ENCODE measurements around the gene ASTN2. TPM values are rescaled to one million over a fixed set of nuclear protein-coding genes. Genes with fewer than 3 reads are reported as not detected.
A peak's percentile ranks its signal among the peaks of the same experiment; 100 is the strongest.

ASTN2 gene
- total and polyA plus RNA-seq, 2 experiments from 2014 or later: 7.0 to 24.6 TPM

- no peak overlapping the region for H3K27ac ChIP-seq (ENCODE audit: low read depth)
- H2AFZ ChIP-seq: no peak overlapping the region
- H4K20me1 ChIP-seq (replicated peaks; ENCODE audit: insufficient read depth): 0 out of 2 replicates have a peak, but pooled peaks cover 3% of the 10 kb centered on the region
- H3K4me3 ChIP-seq: no peak overlapping the region
- no peak overlapping the region for H3K4me2 ChIP-seq
- DNase-seq (ENCODE audit: low spot score): peak; percentile 84
- 0 out of 2 replicates have a peak, but pooled peaks cover 5% of the 10 kb centered on the region for H3K9me2 ChIP-seq (ENCODE audit: insufficient read depth)
- no peaks in the 10 kb centered on the region; the same call in 2 of the 3 replicates for H3K9me3 Mint-ChIP-seq
- peaks cover 15% of the 10 kb centered on the region for H3K4me1 Mint-ChIP-seq
- no peaks in the 10 kb centered on the region for H3F3A ChIP-seq (replicated peaks; ENCODE audit: low read depth)
- H3K79me2 ChIP-seq (replicated peaks; ENCODE audit: insufficient read depth): no peaks in the 10 kb centered on the region
- TF ChIP-seq, protein P1, sequence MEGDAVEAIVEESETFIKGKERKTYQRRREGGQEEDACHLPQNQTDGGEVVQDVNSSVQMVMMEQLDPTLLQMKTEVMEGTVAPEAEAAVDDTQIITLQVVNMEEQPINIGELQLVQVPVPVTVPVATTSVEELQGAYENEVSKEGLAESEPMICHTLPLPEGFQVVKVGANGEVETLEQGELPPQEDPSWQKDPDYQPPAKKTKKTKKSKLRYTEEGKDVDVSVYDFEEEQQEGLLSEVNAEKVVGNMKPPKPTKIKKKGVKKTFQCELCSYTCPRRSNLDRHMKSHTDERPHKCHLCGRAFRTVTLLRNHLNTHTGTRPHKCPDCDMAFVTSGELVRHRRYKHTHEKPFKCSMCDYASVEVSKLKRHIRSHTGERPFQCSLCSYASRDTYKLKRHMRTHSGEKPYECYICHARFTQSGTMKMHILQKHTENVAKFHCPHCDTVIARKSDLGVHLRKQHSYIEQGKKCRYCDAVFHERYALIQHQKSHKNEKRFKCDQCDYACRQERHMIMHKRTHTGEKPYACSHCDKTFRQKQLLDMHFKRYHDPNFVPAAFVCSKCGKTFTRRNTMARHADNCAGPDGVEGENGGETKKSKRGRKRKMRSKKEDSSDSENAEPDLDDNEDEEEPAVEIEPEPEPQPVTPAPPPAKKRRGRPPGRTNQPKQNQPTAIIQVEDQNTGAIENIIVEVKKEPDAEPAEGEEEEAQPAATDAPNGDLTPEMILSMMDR (conservative IDR thresholded peaks at IDR 0.05; ENCODE audit: low read depth in 2 of 2): peak; percentile 68 to 78
- TF ChIP-seq, protein P2, sequence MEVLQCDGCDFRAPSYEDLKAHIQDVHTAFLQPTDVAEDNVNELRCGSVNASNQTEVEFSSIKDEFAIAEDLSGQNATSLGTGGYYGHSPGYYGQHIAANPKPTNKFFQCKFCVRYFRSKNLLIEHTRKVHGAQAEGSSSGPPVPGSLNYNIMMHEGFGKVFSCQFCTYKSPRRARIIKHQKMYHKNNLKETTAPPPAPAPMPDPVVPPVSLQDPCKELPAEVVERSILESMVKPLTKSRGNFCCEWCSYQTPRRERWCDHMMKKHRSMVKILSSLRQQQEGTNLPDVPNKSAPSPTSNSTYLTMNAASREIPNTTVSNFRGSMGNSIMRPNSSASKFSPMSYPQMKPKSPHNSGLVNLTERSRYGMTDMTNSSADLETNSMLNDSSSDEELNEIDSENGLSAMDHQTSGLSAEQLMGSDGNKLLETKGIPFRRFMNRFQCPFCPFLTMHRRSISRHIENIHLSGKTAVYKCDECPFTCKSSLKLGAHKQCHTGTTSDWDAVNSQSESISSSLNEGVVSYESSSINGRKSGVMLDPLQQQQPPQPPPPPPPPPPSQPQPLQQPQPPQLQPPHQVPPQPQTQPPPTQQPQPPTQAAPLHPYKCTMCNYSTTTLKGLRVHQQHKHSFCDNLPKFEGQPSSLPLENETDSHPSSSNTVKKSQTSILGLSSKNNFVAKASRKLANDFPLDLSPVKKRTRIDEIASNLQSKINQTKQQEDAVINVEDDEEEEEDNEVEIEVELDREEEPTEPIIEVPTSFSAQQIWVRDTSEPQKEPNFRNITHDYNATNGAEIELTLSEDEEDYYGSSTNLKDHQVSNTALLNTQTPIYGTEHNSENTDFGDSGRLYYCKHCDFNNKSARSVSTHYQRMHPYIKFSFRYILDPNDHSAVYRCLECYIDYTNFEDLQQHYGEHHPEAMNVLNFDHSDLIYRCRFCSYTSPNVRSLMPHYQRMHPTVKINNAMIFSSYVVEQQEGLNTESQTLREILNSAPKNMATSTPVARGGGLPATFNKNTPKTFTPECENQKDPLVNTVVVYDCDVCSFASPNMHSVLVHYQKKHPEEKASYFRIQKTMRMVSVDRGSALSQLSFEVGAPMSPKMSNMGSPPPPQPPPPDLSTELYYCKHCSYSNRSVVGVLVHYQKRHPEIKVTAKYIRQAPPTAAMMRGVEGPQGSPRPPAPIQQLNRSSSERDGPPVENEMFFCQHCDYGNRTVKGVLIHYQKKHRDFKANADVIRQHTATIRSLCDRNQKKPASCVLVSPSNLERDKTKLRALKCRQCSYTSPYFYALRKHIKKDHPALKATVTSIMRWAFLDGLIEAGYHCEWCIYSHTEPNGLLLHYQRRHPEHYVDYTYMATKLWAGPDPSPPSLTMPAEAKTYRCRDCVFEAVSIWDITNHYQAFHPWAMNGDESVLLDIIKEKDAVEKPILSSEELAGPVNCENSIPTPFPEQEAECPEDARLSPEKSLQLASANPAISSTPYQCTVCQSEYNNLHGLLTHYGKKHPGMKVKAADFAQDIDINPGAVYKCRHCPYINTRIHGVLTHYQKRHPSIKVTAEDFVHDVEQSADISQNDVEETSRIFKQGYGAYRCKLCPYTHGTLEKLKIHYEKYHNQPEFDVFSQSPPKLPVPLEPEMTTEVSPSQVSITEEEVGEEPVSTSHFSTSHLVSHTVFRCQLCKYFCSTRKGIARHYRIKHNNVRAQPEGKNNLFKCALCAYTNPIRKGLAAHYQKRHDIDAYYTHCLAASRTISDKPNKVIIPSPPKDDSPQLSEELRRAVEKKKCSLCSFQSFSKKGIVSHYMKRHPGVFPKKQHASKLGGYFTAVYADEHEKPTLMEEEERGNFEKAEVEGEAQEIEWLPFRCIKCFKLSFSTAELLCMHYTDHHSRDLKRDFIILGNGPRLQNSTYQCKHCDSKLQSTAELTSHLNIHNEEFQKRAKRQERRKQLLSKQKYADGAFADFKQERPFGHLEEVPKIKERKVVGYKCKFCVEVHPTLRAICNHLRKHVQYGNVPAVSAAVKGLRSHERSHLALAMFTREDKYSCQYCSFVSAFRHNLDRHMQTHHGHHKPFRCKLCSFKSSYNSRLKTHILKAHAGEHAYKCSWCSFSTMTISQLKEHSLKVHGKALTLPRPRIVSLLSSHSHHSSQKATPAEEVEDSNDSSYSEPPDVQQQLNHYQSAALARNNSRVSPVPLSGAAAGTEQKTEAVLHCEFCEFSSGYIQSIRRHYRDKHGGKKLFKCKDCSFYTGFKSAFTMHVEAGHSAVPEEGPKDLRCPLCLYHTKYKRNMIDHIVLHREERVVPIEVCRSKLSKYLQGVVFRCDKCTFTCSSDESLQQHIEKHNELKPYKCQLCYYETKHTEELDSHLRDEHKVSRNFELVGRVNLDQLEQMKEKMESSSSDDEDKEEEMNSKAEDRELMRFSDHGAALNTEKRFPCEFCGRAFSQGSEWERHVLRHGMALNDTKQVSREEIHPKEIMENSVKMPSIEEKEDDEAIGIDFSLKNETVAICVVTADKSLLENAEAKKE (CRISPR knock-in tag; IDR thresholded peaks at IDR 0.05): peak; percentile 72; the same call in 1 of the 2 replicates
- TF ChIP-seq CREB1 (CRISPR knock-in tag; IDR thresholded peaks at IDR 0.05; ENCODE audit: low read depth): no peak
- H3K36me3 Mint-ChIP-seq (ENCODE audit: low read depth): no peaks in the 10 kb centered on the region
- peak; percentile 93 for ATAC-seq
- H3K27me3 Mint-ChIP-seq (ENCODE audit: insufficient read depth, low read depth, poor library complexity): no peaks in the 10 kb centered on the region
- no peak overlapping the region for H3K4me3 Mint-ChIP-seq
- no peaks in the 10 kb centered on the region for H3K36me3 ChIP-seq (ENCODE audit: insufficient read depth)
- no peak overlapping the region for H3K27ac Mint-ChIP-seq
- no peaks in the 10 kb centered on the region for H3K27me3 ChIP-seq (ENCODE audit: insufficient read depth)
- H3K4me1 ChIP-seq (ENCODE audit: insufficient read depth): no peaks in the 10 kb centered on the region
Observed at GRCh38 chr9:117392992-117393391, 21.9 kb downstream of the ASTN2 start.

DNA sequence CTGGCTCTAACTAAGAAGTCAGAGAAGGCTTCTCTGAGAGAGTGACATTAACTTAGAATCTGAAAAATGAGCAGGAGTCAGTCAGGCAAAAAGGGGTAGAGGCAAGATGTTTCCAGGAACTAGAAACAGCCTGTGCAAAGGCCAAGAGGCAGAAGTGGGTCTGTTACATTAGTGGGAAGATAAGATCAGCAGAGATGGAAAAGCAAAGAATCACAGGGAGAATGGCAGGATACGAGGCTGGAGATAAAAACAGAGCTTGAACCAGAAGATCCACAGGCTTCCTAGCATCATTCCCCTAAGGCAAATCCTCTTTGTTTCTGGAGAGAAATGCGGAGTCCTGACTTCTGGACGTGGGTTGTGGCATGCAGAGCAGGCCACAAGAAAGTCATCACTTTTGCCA lies 27.4 kb downstream of the ASTN2 start:
- Histone ChIP-seq H3K4me1 (ENCODE audit: insufficient read depth) (no peaks in the 10 kb centered on the region), H2AFZ (no peak overlapping the region), H3K27ac (ENCODE audit: low read depth) (no peak overlapping the region), H4K20me1 (replicated peaks; ENCODE audit: insufficient read depth) (0 out of 2 replicates have a peak, but pooled peaks cover 3% of the 10 kb centered on the region), H3K9me2 (ENCODE audit: insufficient read depth) (0 out of 2 replicates have a peak, but pooled peaks cover 5% of the 10 kb centered on the region), H3F3A (replicated peaks; ENCODE audit: low read depth) (no peaks in the 10 kb centered on the region), H3K79me2 (replicated peaks; ENCODE audit: insufficient read depth) (no peaks in the 10 kb centered on the region), H3K36me3 (ENCODE audit: insufficient read depth) (no peaks in the 10 kb centered on the region), H3K4me2 (no peak overlapping the region), H3K4me3 (no peak overlapping the region), H3K27me3 (ENCODE audit: insufficient read depth) (no peaks in the 10 kb centered on the region)
- Mint-ChIP-seq H3K27me3 (ENCODE audit: insufficient read depth, low read depth, poor library complexity) (peaks cover 2% of the 10 kb centered on the region), H3K27ac (no peak overlapping the region), H3K9me3 (no peaks in the 10 kb centered on the region; the same call in 2 of the 3 replicates), H3K4me1 (no peaks in the 10 kb centered on the region), H3K36me3 (ENCODE audit: low read depth) (no peaks in the 10 kb centered on the region), H3K4me3 (no peak overlapping the region)
- DNase-seq (ENCODE audit: low spot score) (no peak), ATAC-seq (no peak)
- TF ChIP-seq, protein P1 (conservative IDR thresholded peaks at IDR 0.05; ENCODE audit: low read depth in 2 of 2): no peak
- TF ChIP-seq CREB1 (CRISPR knock-in tag; IDR thresholded peaks at IDR 0.05; ENCODE audit: low read depth): no peak
- no peak for TF ChIP-seq EZH2 (IDR thresholded peaks at IDR 0.05; ENCODE audit: low read depth, unreplicated experiment)
- TF ChIP-seq STAT1 (IDR thresholded peaks at IDR 0.05; ENCODE audit: unreplicated experiment): no peak
- TF ChIP-seq, protein P3, sequence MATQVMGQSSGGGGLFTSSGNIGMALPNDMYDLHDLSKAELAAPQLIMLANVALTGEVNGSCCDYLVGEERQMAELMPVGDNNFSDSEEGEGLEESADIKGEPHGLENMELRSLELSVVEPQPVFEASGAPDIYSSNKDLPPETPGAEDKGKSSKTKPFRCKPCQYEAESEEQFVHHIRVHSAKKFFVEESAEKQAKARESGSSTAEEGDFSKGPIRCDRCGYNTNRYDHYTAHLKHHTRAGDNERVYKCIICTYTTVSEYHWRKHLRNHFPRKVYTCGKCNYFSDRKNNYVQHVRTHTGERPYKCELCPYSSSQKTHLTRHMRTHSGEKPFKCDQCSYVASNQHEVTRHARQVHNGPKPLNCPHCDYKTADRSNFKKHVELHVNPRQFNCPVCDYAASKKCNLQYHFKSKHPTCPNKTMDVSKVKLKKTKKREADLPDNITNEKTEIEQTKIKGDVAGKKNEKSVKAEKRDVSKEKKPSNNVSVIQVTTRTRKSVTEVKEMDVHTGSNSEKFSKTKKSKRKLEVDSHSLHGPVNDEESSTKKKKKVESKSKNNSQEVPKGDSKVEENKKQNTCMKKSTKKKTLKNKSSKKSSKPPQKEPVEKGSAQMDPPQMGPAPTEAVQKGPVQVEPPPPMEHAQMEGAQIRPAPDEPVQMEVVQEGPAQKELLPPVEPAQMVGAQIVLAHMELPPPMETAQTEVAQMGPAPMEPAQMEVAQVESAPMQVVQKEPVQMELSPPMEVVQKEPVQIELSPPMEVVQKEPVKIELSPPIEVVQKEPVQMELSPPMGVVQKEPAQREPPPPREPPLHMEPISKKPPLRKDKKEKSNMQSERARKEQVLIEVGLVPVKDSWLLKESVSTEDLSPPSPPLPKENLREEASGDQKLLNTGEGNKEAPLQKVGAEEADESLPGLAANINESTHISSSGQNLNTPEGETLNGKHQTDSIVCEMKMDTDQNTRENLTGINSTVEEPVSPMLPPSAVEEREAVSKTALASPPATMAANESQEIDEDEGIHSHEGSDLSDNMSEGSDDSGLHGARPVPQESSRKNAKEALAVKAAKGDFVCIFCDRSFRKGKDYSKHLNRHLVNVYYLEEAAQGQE (IDR thresholded peaks at IDR 0.05; ENCODE audit: unreplicated experiment): no peak

Data from GM23338 (cell line).